Measurements from ENCODE around the gene RAB25.

DNA sequence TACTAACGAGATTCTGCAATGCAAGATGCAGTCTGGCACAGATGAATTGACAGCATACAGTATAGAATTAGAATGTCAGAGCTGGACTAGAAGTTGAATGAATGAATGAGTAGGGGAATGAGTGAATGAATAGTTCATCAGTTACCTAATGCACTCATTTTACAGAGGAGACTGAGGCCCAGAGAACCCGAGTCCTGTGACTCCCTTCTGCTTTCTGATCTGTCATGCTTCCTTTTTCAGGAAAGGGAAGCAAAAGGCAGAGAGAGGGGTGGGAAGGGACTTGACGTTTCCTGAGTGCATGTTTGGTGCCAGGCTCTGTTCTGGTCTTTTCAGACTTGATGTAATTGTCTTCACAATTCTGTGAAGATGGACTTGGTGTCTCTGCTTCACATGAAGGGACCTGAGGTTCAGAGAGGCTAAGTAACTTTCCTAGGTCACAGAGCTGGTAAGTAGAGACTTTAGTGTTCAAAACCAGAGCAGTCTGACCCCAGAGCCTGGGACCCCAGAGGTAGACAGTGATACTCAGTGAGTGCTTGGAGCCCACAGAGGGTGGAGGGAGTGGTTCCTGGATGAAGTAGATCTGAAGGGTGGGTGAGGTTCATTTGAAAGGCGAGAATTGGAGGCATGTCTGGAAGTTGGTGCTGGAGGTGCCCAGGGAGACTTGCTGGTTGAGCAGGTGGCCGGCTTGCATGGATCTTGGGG lies 29.3 kb downstream of the RAB25 start:
- TF ChIP-seq, protein P1, sequence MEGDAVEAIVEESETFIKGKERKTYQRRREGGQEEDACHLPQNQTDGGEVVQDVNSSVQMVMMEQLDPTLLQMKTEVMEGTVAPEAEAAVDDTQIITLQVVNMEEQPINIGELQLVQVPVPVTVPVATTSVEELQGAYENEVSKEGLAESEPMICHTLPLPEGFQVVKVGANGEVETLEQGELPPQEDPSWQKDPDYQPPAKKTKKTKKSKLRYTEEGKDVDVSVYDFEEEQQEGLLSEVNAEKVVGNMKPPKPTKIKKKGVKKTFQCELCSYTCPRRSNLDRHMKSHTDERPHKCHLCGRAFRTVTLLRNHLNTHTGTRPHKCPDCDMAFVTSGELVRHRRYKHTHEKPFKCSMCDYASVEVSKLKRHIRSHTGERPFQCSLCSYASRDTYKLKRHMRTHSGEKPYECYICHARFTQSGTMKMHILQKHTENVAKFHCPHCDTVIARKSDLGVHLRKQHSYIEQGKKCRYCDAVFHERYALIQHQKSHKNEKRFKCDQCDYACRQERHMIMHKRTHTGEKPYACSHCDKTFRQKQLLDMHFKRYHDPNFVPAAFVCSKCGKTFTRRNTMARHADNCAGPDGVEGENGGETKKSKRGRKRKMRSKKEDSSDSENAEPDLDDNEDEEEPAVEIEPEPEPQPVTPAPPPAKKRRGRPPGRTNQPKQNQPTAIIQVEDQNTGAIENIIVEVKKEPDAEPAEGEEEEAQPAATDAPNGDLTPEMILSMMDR (IDR thresholded peaks at IDR 0.05) = no peak
- no peak for TF ChIP-seq POLR2A (IDR thresholded peaks at IDR 0.05)
- no peak for TF ChIP-seq EP300 (IDR thresholded peaks at IDR 0.05)

Data from ovary (tissue), 3 donors.